Colon (tissue), 2 donors: ENCODE data around the gene CCL19.

Experiments
- FAIRE-seq: peaks from 2 replicates; lab custom pipeline; 2012; peaks lifted over from hg19 to GRCh38; lab: Jason Lieb, UNC
- donor health status: control.
- donor health status: control.

CCL19 gene

DNA sequence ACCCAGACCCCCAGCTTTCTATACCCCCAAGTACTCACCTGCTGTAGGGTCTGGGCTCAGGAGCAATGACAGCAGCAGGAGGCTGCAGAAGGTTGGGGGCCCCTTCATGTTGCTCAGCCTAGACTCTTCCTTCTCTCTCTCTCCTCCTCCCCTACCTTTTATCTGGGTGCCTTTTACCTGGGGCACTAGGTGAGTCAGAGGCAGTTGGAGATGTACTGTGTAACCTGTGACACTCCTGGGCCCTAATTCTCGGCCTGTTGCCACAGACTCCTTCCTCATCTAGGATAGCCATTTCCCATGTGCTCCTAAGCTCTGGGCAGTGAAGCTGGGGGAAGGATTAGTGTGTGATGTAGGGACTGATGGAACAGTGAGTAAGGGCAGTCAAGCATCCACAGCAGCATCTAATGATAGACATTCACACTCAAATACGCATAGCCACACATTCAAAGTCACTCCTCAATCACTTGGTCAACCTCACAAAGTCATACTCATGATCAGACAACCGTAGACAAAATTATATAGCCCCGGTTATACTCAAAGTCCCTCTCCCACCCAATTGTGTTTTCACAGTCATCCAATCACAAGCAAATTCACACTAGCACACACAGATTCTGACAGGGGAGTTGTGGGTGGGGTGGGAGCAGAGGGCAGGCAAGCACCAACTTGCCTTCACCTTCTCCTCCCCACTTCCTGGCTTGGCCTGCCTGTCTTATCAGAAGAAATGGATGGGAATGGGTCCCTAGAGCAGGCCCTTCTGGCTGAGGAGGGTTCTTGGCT, 28.4 kb downstream of the CCL19 start, which contains the start of gene CCL27:
TSS of gene CCL27 (minus strand) at position 132 of the 777 bp plus-strand sequence. CDS start at position 108, 24 bp downstream.
- no peak for FAIRE-seq

- FAIRE-seq = no peak
These were observed 31.4 kb downstream of the CCL19 start for GRCh38 chr9:34659592-34660253.

- no peak for FAIRE-seq
These were observed 32.6 kb downstream of the CCL19 start for GRCh38 chr9:34658461-34658860.

DNA sequence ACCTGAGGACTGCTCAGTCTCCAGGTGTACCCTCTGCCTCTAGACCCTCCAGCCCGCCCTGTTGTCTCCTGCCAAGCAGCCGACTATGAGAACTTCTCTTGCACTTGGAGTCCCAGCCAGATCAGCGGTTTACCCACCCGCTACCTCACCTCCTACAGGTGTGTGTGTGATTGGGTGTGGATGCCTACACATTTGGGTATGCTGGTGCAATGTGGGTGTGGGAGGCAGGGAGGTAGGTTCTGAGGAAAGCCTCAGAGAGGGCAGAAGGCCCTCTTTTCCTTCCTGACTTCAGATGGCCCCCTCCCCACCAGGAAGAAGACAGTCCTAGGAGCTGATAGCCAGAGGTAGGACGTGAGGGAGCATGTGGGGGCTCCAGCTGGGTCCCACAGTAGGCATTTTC, 34.1 kb downstream of the CCL19 start:
- no peak for FAIRE-seq

- no peak for FAIRE-seq
These were observed 35.7 kb downstream of the CCL19 start for GRCh38 chr9:34655394-34655793.

GRCh38 chr9:34654323-34655051, 36.6 kb downstream of the CCL19 start:
- FAIRE-seq = no peak

GRCh38 chr9:34653151-34654072, 37.7 kb downstream of the CCL19 start:
- no peak for FAIRE-seq

DNA sequence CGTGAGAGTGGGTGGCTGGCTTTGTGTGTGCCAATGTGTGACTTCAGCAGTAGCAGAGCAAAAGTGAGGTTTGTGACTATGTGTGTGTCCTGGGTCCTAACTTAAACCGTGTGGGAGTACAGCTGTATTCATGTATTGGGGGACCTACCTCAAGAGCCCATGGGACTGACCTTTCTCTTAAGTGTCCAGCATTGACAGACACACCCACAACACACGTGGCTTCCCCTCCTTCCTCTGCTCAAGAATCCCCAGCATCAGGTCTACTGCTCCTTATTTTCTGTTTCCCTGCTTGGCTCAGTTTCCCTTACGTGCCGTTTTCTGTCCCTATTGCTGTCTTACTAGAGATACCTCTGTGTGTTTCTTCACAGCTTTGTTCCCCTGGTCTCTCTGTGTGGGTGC, 38.5 kb downstream of the CCL19 start:
- FAIRE-seq = no peak

DNA sequence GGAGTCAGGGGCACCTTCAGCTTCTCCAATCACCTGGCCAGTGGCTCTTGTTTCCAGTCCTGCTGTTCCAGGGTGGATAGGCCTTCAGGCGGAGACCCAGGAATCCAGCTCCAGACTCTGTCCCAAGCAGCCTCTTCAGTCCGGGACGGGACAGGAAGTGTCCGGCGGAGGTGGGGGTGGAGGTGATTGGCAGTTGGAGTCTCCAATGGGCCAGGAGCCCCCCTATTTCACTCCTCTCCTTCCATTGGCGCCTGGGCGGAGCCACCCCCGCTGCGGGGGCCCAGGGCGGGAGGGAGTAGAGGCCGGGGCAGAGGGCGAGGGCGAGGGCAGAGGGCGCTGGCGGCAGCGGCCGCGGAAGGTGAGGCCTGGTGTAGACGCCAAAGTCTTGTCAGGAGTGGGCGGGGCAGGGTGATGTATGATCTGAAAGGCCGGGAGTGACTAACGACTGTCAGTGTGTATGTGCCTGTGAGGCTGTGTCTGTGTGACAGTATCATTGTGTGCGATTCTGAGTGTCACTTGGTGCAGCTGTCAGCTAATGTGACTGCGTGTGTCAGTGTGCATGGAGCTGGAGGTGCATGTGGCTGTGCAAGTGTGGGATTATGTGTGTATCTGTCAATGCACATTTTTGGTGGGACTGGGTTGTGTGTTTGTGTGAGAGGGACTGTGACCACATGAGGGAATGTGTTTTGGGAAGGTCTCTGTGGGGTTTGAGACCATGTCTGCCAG, 39.0 kb downstream of the CCL19 start, which contains the start of gene IL11RA:
TSS of gene IL11RA (plus strand) at position 310 of the 726 bp plus-strand sequence. CDS start 3,033 bp downstream, outside the sequence.
- no peak for FAIRE-seq

DNA sequence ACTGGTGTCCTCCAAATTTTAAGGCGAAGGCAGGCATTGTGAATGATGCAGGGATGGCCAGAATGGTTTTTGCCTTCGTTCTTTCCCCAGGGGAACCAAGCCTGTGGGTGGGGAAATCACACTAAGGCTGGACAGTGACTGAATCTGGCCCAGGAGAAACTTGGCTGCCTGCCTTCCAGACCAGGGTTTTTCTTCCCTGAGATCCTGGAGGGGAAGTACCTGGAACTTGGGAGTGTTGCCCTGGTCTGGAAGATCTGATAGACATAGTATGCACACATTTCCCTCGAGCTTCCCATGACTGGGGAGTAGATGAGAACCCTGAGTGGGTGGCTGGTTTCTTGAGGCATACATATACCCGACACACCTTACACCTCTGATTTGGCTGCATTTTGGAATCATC, 39.8 kb downstream of the CCL19 start:
- FAIRE-seq = no peak

GRCh38 chr9:34650816-34651215, 40.3 kb downstream of the CCL19 start:
- no peak for FAIRE-seq

GRCh38 chr9:34648673-34649072, 42.4 kb downstream of the CCL19 start:
- FAIRE-seq = no peak

DNA sequence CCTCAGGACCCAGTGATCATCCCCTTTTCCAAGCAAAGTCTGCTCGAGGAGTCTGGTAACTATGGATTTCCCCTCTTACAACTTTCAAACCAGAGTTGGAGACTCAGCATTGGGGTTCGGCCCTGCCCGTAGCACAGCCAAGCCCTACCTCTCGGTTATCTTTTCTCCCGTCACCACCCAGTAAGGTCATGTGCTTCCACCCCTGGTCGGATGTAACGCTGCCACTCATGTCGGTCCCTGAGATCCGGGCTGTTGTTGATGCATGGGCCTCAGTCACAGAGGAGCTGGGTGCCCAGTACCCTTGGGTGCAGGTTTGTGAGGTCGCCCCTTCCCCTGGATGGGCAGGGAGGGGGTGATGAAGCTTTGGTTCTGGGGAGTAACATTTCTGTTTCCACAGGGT, 43.4 kb downstream of the CCL19 start:
- no peak for FAIRE-seq

DNA sequence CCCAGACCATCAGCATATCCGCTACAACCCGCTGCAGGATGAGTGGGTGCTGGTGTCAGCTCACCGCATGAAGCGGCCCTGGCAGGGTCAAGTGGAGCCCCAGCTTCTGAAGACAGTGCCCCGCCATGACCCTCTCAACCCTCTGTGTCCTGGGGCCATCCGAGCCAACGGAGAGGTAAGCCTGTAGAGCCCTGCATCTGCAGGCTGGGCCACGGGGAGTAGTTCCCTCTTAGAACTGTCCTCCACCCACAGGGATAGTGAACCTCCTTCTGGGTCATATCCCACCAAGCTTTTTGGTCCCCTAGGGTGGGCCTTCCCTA, 44.0 kb downstream of the CCL19 start:
- FAIRE-seq = no peak

GRCh38 chr9:34646211-34647083, 44.6 kb downstream of the CCL19 start, which contains the start of gene GALT:
Gene GALT, plus strand, starts transcription at chr9:34646675. Its CDS starts 30 bp downstream, at chr9:34646705.
- peak; percentile 24 for FAIRE-seq

DNA sequence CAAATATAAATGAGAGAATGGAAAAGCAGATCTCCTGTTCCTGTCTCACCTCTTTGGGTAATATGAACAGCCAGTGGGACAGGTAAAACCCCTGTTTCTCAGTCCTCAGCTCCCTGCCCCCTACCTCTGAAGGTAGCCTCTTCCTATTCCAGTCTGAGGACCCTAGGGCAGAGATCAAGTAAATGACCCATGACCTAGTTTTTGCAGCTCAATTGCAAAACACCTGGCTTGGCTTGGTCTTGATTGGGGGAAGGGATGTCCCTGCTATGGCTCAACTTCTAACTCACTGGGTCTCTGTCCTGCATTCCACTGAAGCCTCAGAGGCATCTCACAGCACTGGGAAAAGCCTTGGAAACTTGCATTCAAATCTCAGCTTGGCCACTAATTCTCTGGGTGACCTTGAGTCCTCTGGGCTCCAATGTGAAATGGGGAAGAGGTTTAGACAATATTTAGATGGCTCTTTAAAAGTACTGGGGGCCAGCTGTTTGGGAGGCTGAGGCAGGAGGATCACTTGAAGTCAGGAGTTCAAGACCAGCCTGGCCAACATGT, 46.2 kb downstream of the CCL19 start:
- no peak for FAIRE-seq

- FAIRE-seq = no peak
These were observed 48.4 kb downstream of the CCL19 start for GRCh38 chr9:34642679-34643078.
